Heart right ventricle (tissue), 16 donors: ENCODE results near the gene VENTX. TPM values are rescaled to one million over a fixed set of nuclear protein-coding genes. Genes with fewer than 3 reads are reported as not detected.

Source experiments
- ATAC-seq, 8 donors: fragments of 200-7000 bp; cut with Tn5 transposase; one replicate each; pipeline ENCODE4 v1.9.1; 2020; ENCODE audit warnings: mild to moderate bottlenecking in 8 of 8, moderate library complexity in 8 of 8, moderate number of reproducible peaks in 1 of 8
- DNase-seq, 2 donors: peaks; one replicate each; pipeline ENCODE4 v3.0.0-alpha.2; 2020
- H3K27ac ChIP-seq, 10 donors: fragments of 200-600 bp; sonication (generic) in 2 of 10; one replicate each; pipeline versions ENCODE4 v1.5.0 to v1.8.0; 2020 to 2022; ENCODE audit warnings: mild to moderate bottlenecking in 3 of 10
- H3K27me3 ChIP-seq, 7 donors: fragments of 200-600 bp; one replicate each; pipeline ENCODE4 v1.8.0; 2021 to 2022; ENCODE audit warnings: mild to moderate bottlenecking in 2 of 7
- H3K36me3 ChIP-seq, 9 donors: fragments of 200-600 bp; sonication (generic) in 1 of 9; one replicate each; pipeline versions ENCODE4 v1.5.0 to v1.8.0; 2020 to 2022; ENCODE audit warnings: mild to moderate bottlenecking in 2 of 9
- H3K4me1 ChIP-seq, 9 donors: fragments of 200-600 bp; sonication (generic) in 1 of 9; one replicate each; pipeline versions ENCODE4 v1.5.0 to v1.8.0; 2020 to 2022; ENCODE audit warnings: mild to moderate bottlenecking in 4 of 9
- H3K4me3 ChIP-seq, 10 donors: fragments of 200-600 bp; sonication (generic) in 2 of 10; one replicate each; pipeline versions ENCODE4 v1.5.0 to v1.8.0; 2020 to 2022; ENCODE audit warnings: mild to moderate bottlenecking in 7 of 10, moderate library complexity in 2 of 10
- H3K9me3 ChIP-seq, 11 donors: fragments of 200-600 bp in 10 of 11; sonication (generic) in 2 of 11; one replicate each; pipeline versions ENCODE4 v1.5.0 to v1.8.0; 2013 to 2022; ENCODE audit warnings: mild to moderate bottlenecking in 2 of 11, control low read depth in 1 of 11, moderate library complexity in 1 of 11
- CTCF ChIP-seq, 9 donors: fragments of 200-600 bp; sonication (generic) in 2 of 9; IDR thresholded peaks; one replicate each; pipeline versions ENCODE4 v1.5.0 to v1.8.0; 2021 to 2022; ENCODE audit warnings: antibody characterized with exemption in 9 of 9, mild to moderate bottlenecking in 5 of 9, moderate library complexity in 1 of 9
- WGBS, 2 donors: extraction: QIAGEN DNeasy Blood & Tissue Kit; methylation state at CpG; one replicate each; pipeline ENCODE4 v1.1.7; 2013; ENCODE audit warnings: inconsistent platforms in 1 of 2; 5-methylcytosine and 5-hydroxymethylcytosine counted together
- intact Hi-C, 10 donors: fragments of 100-400 bp; cut with DNase I; formaldehyde crosslinking; loops; one replicate each; pipeline versions ENCODE4 v1.11.1 to v1.14.2; 2022
- polyA plus RNA-seq, 2 donors: library from polyadenylated mRNA; stranded (reverse); fragments of 200-250 nt; gene quantifications; one replicate each; pipeline ENCODE4 v1.2.3, GENCODE V29; 2013
- total RNA-seq, 10 donors: library from RNA; stranded (reverse); fragmentation: NEBNext Ultra II Directional in 3 of 10; extraction: Animal tissue kit (Norgen Biotek cat#: 25700) in 3 of 10; gene quantifications; one replicate each; pipeline versions ENCODE4 v1.2.1 to v1.2.4, GENCODE V29; 2021 to 2023
- donor health status: Arrhythmogenic right ventricular cardiomyopathy.
- donor health status: ischemic (EF 13 %, LVEDD 7.1; RV severe dilation, severe dysfunction).
- donor health status: healthy with polysubstance abuse.
- donor health status: DM: no; HTN: yes; CAD: no.
- donor health status: DM: no; HTN: no; CAD: no.
- donor health status: ischemic (EF 25% LVEDD 6.9; RV normal size, moderate dysfunction).
- donor health status: ischemic (EF 25% LVEDD 5.7; RV mildly dilated, moderate dysfunction).
- donor health status: healthy.
- donor health status: DM: yes; HTN: yes; CAD: no.
- donor health status: Ischemic cardiomyopathy.
- donor health status: ischemic (EF 35%, LVEDD 5.7; RV mildly dilated, moderate dysfunction).
- donor health status: nonischemic (EF 11% LVEDD 7.7; RV severe dilation, severe dysfunction).
- donor health status: DM: yes; HTN: yes; CAD: no.
- donor health status: PGD.
- donor health status: ischemic (EF 29% LVEDD 5.4; RV normal size, mild dysfunction).
- donor health status: nonischemic (EF 23%, LVEDD 6.1; RV moderate dilation, normal function).

VENTX gene
- total and polyA plus RNA-seq, 12 donors, result 0.19 to 1.5 (median 0.64) TPM; not detected in 1

GRCh38 chr10:133200621-133201031, 37.0 kb upstream of the VENTX start:
- no peak for ATAC-seq
- DNase-seq, result peak in 1 of 2 donors; percentile 9
- Histone ChIP-seq H3K27ac (no peak overlapping the region), H3K27me3 (peaks cover 0 to 50% (median 11%) of the 10 kb centered on the region in 7 donors), H3K9me3 (no peaks in the 10 kb centered on the region), H3K4me1 (no peaks in the 10 kb centered on the region), H3K4me3 (no peak overlapping the region), H3K36me3 (no peaks in the 10 kb centered on the region)
- WGBS, 2 donors, result 76 to 90% methylated on average over 15 of the region's 15 CpGs
- no peak for TF ChIP-seq CTCF (IDR thresholded peaks at IDR 0.05)
- intact Hi-C loops, result no loop called here

- Histone ChIP-seq H3K4me3 (no peak overlapping the region), H3K36me3 (no peaks in the 10 kb centered on the region), H3K9me3 (no peaks in the 10 kb centered on the region), H3K4me1 (no peaks in the 10 kb centered on the region), H3K27me3 (peaks cover 0 to 44% (median 11%) of the 10 kb centered on the region in 7 donors), H3K27ac (no peak overlapping the region)
- DNase-seq, result peak in 1 of 2 donors; percentile 9
- ATAC-seq, result no peak
- TF ChIP-seq CTCF (IDR thresholded peaks at IDR 0.05), result no peak
- 87 to 91% methylated on average over 57 of the region's 57 CpGs for WGBS, 2 donors
- intact Hi-C loops, result no loop called here
These were observed 36.3 kb upstream of the VENTX start for GRCh38 chr10:133201151-133201947.

- WGBS, 2 donors, result 74 to 76% methylated on average over 29 of the region's 29 CpGs
- H3K36me3 ChIP-seq, result no peaks in the 10 kb centered on the region
- no peaks in the 10 kb centered on the region for H3K9me3 ChIP-seq
- H3K4me3 ChIP-seq, result no peak overlapping the region
- intact Hi-C loops, result no loop called here
- H3K27ac ChIP-seq, result no peak overlapping the region
- no peak for ATAC-seq
- no peaks in the 10 kb centered on the region for H3K4me1 ChIP-seq
- peaks cover 0 to 44% (median 11%) of the 10 kb centered on the region in 7 donors for H3K27me3 ChIP-seq
- TF ChIP-seq CTCF (IDR thresholded peaks at IDR 0.05), result no peak
- peak in 1 of 2 donors; percentile 3 for DNase-seq
These were observed 35.5 kb upstream of the VENTX start for GRCh38 chr10:133201948-133202725.

GRCh38 chr10:133202778-133203651, 34.6 kb upstream of the VENTX start:
- TF ChIP-seq CTCF (IDR thresholded peaks at IDR 0.05), result no peak
- H3K36me3 ChIP-seq, result no peaks in the 10 kb centered on the region

More at GRCh38 chr10:133202778-133203651, 34.6 kb upstream of the VENTX start:
- ATAC-seq, result no peak
- WGBS, 2 donors, result 81 to 86% methylated on average over 49 to 59 of the region's 62 CpGs
- no peak overlapping the region for H3K27ac ChIP-seq
- H3K4me1 ChIP-seq, result no peaks in the 10 kb centered on the region
- intact Hi-C loops, result no loop called here
- no peak overlapping the region for H3K4me3 ChIP-seq
- DNase-seq, result peak in 1 of 2 donors; percentile 5
- H3K27me3 ChIP-seq, result peaks cover 0 to 37% (median 11%) of the 10 kb centered on the region in 7 donors
- no peaks in the 10 kb centered on the region for H3K9me3 ChIP-seq
